Pancreas (tissue), 10 donors: ENCODE measurements around the gene CCDC127. TPM values are rescaled to one million over a fixed set of nuclear protein-coding genes. Genes with fewer than 3 reads are reported as not detected.
A peak's percentile ranks its signal among the peaks of the same experiment; 100 is the strongest.
"Not testable (repeated sequence)": the region's sequence is repeated elsewhere in the genome, so short reads cannot be mapped to it uniquely, and the experiment has no call there.

Source experiments
- ATAC-seq, 4 donors: fragments of 200-7000 bp; cut with Tn5 transposase; one replicate each; pipeline versions ENCODE4 v1.8.0 to v1.9.1; 2020; ENCODE audit warnings: mild to moderate bottlenecking in 4 of 4, moderate library complexity in 4 of 4
- DNase-seq, 6 donors: peaks; one replicate each; pipeline ENCODE4 v3.0.0-alpha.2; 2020
- FAIRE-seq: peaks from 2 replicates; lab custom pipeline; 2012; peaks lifted over from hg19 to GRCh38; lab: Jason Lieb, UNC
- H3K27ac ChIP-seq, 4 donors: fragments of 200-600 bp; sonication (generic); 1 replicate in 3 of 4; 2 replicates in 1 of 4; pipeline versions ENCODE4 v1.5.0 to v1.8.0; 2020
- H3K27me3 ChIP-seq, 4 donors: fragments of 200-600 bp; one replicate each; pipeline ENCODE4 v1.8.0; 2021
- H3K36me3 ChIP-seq, 3 donors: fragments of 200-600 bp; sonication (generic) in 1 of 3; one replicate each; pipeline versions ENCODE4 v1.5.0 to v1.8.0; 2020 to 2021
- H3K4me1 ChIP-seq, 3 donors: fragments of 200-600 bp; one replicate each; pipeline ENCODE4 v1.8.0; 2021
- H3K4me3 ChIP-seq, 4 donors: fragments of 200-600 bp; sonication (generic) in 2 of 4; one replicate each; pipeline versions ENCODE4 v1.5.0 to v1.8.0; 2020 to 2021
- H3K9me3 ChIP-seq, 4 donors: fragments of 200-600 bp; one replicate each; pipeline ENCODE4 v1.8.0; 2021
- WGBS, 2 donors: extraction: QIAGEN DNeasy Blood & Tissue Kit; methylation state at CpG; one replicate each; pipeline ENCODE4 v1.1.7; 2013; 5-methylcytosine and 5-hydroxymethylcytosine counted together
- intact Hi-C, 3 donors: fragments of 100-400 bp; cut with DNase I; formaldehyde crosslinking; loops; one replicate each; pipeline versions ENCODE4 v1.11.1 to v1.14.2; 2022
- polyA plus RNA-seq, 2 donors: library from polyadenylated mRNA; stranded (reverse); fragments of 200-250 nt; gene quantifications; one replicate each; pipeline ENCODE4 v1.2.3, GENCODE V29; 2013
- total RNA-seq, 6 donors: library from RNA; stranded (reverse); fragmentation: NEBNext Ultra II Directional in 4 of 6; extraction: Animal tissue kit (Norgen Biotek cat#: 25700) in 4 of 6; gene quantifications; one replicate each; pipeline versions ENCODE4 v1.2.1 to v1.2.4, GENCODE V29; 2021 to 2023
- TF ChIP-seq, protein P1 (sequence below), 4 donors: fragments of 200-600 bp; sonication (generic) in 3 of 4; IDR thresholded peaks; one replicate each; pipeline versions ENCODE4 v1.5.0 to v1.8.0; 2021; ENCODE audit warnings: antibody characterized with exemption in 4 of 4
- donor health status: healthy with polysubstance abuse.
- donor health status: DM: no; HTN: no; CAD: no; lungs with moderate emphysema.
- donor health status: DM: no; HTN: no; CAD: no.
- donor health status: control.
- donor health status: control.
- donor health status: Bipolar disorder and iron deficiency.
- donor health status: DM: yes; HTN: yes; CAD: no.
- donor health status: DM: no; HTN: no; CAD: no.
- donor health status: DM: no; HTN: no; CAD: no.
- donor health status: DM: yes; HTN: yes; CAD: no.

Gene CCDC127
- total and polyA plus RNA-seq, 8 donors, result 1.2 to 3.9 (median 1.9) TPM

GRCh38 chr5:218457-219291 lies 721 bp upstream of the CCDC127 start:
- DNase-seq (peak; percentile 46 to 86 (median 60)), FAIRE-seq (no peak), ATAC-seq (peak; percentile 60 to 70 (median 64))
- intact Hi-C loops, result no loop called here
- no peaks in the 10 kb centered on the region for H3K9me3 ChIP-seq
- H3K4me1 ChIP-seq, result no peaks in the 10 kb centered on the region
- peak overlapping the region; percentile 70 to 88 (median 80) for H3K27ac ChIP-seq
- WGBS, 2 donors, result 0% methylated on average over 62 to 73 of the region's 73 CpGs
- H3K27me3 ChIP-seq, result no peaks in the 10 kb centered on the region
- H3K36me3 ChIP-seq, result no peaks in the 10 kb centered on the region
- TF ChIP-seq, protein P1, sequence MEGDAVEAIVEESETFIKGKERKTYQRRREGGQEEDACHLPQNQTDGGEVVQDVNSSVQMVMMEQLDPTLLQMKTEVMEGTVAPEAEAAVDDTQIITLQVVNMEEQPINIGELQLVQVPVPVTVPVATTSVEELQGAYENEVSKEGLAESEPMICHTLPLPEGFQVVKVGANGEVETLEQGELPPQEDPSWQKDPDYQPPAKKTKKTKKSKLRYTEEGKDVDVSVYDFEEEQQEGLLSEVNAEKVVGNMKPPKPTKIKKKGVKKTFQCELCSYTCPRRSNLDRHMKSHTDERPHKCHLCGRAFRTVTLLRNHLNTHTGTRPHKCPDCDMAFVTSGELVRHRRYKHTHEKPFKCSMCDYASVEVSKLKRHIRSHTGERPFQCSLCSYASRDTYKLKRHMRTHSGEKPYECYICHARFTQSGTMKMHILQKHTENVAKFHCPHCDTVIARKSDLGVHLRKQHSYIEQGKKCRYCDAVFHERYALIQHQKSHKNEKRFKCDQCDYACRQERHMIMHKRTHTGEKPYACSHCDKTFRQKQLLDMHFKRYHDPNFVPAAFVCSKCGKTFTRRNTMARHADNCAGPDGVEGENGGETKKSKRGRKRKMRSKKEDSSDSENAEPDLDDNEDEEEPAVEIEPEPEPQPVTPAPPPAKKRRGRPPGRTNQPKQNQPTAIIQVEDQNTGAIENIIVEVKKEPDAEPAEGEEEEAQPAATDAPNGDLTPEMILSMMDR (IDR thresholded peaks at IDR 0.05), result no peak
- H3K4me3 ChIP-seq, result peak overlapping the region; percentile 98 to 99 (median 98)

GRCh38 chr5:216076-216475 lies 1.9 kb downstream of the CCDC127 start:
- 89 to 90% methylated on average over 9 of the region's 10 CpGs for WGBS, 2 donors
- FAIRE-seq, ATAC-seq, intact Hi-C loops, DNase-seq, H3K9me3 ChIP-seq, H3K4me3 ChIP-seq, H3K4me1 ChIP-seq, H3K27ac ChIP-seq, H3K36me3 ChIP-seq, H3K27me3 ChIP-seq: not testable (repeated sequence)

DNA sequence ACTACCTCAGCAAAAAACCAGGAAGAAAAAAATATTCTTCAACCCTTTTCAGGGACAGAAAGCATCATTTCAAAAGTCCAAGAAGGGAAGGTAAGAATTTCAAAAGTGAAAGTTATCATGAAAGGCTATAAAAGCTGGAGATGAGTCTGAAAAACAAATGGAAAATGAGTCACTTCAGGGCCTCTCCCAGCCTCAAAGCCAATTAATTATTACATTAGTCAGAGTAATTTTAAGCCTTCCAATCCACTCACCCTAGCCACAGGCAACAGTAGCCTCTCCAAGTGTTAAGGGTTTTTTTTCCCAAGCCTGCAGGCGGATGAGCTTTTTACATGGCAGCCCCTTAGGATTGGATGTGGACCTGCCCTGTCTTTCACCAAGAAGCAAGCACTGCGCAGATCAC lies 2.7 kb downstream of the CCDC127 start:
- H3K9me3 ChIP-seq, intact Hi-C loops, H3K36me3 ChIP-seq, H3K27ac ChIP-seq, FAIRE-seq, DNase-seq, ATAC-seq, H3K4me1 ChIP-seq, H3K27me3 ChIP-seq, H3K4me3 ChIP-seq: not testable (repeated sequence)
- WGBS, 2 donors, result 93 to 100% methylated on average over 1 to 2 of the region's 2 CpGs

GRCh38 chr5:213803-214395 lies 4.1 kb downstream of the CCDC127 start:
- ATAC-seq (no peak), DNase-seq (no peak), FAIRE-seq (no peak)
- intact Hi-C loops, result no loop called here
- H3K36me3 ChIP-seq, result no peaks in the 10 kb centered on the region
- TF ChIP-seq, protein P1 (IDR thresholded peaks at IDR 0.05), result no peak
- no peak overlapping the region for H3K4me3 ChIP-seq
- H3K27ac ChIP-seq, result no peak overlapping the region
- 92 to 93% methylated on average over 12 of the region's 12 CpGs for WGBS, 2 donors
- H3K4me1 ChIP-seq, result no peaks in the 10 kb centered on the region
- no peaks in the 10 kb centered on the region for H3K9me3 ChIP-seq
- no peaks in the 10 kb centered on the region for H3K27me3 ChIP-seq

GRCh38 chr5:208449-209114 lies 9.4 kb downstream of the CCDC127 start:
- Histone ChIP-seq H3K9me3 (no peaks in the 10 kb centered on the region), H3K36me3 (peaks cover 0 to 5% (median 3%) of the 10 kb centered on the region in 3 donors), H3K27ac (no peak overlapping the region), H3K27me3 (no peaks in the 10 kb centered on the region), H3K4me1 (no peaks in the 10 kb centered on the region), H3K4me3 (no peak overlapping the region)
- DNase-seq (no peak), ATAC-seq (no peak), FAIRE-seq (no peak)
- TF ChIP-seq, protein P1 (IDR thresholded peaks at IDR 0.05), result no peak
- WGBS, 2 donors, result 88% methylated on average over 15 of the region's 15 CpGs
- intact Hi-C loops, result no loop called here
